NB4 (cell line): Measurements from ENCODE around the gene LBHD2.

Experiments
- CTCF ChIP-seq: IDR thresholded peaks from one replicate; pipeline ENCODE4 v1.5.1; 2012; ENCODE audit warnings: low read depth, low read length
- MAX ChIP-seq: IDR thresholded peaks from 2 replicates; pipeline ENCODE4 v1.6.1; 2011; ENCODE audit warnings: low read depth, low read length
- POLR2A ChIP-seq: IDR thresholded peaks from 2 replicates; pipeline ENCODE4 v1.6.1; 2011; ENCODE audit warnings: mild to moderate bottlenecking; ENCODE audit not compliant: insufficient read length; ENCODE audit errors: extremely low read depth

GRCh38 chr14:103107941-103108748 is 24.1 kb downstream of the LBHD2 start:
- TF ChIP-seq CTCF (no peak), POLR2A (no peak), MAX (no peak)
